Fibroblast of skin of scalp (primary cell): Measurements from ENCODE around the gene LRMDA.
A peak's percentile ranks its signal among the peaks of the same experiment; 100 is the strongest.

Source experiments
- DNase-seq: peaks from one replicate; pipeline ENCODE4 v3.0.0-alpha.2; 2013

LRMDA gene

DNA sequence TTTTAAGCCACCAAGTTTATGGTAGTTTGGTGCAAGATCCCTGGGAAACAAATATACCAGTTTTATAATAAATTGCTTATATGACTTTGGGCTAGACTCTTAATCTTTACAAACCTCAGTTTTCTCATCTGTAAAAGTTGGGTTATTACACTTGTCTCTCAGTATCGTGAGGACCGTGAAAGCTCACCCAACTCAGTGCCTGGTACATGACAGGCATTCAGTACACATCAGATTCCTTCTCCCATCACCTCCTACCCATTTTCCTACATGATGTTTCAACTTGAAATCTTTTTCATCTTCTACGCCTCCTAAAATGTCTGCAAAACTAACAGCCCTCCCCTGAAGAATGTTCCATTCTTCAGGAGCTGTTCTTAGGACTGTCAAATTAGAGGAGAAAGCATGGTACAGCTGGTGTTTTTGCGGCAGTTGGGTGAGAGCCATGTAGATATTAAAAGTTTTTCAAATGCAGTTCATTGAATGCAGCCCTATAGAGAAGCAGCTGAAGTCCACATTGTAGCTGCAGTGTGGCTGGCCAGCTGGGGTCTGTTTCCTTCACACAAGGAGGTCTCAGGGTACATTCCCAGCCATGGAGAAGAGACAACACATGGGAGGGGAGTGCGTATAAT is 812.8 kb downstream of the LRMDA start:
- no peak for DNase-seq

DNA sequence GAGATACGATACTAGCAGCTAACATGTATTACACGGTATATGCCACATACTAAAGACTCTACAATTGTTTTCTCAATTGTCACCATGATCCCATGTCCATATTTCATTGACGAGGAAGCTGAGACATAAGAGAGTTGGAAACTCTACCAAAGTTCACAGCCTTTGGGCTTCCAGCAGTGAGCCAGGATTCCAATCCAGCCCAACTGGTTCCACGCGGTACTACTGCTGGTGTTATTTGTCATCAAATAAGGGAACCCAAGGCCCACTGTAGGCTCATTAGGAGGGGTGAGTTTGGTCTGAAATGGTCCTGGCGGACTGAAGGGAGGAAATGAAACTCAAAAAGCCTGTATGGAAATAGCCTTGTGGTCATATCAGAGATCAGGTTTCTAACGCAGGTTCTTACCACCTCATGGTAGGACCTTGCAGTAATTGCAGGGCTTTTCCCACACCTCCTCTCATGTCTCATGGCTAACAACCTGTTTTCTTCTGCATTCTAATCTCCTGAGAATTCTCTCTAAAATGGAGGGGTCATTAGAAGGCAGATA is 814.6 kb downstream of the LRMDA start:
- no peak for DNase-seq

DNA sequence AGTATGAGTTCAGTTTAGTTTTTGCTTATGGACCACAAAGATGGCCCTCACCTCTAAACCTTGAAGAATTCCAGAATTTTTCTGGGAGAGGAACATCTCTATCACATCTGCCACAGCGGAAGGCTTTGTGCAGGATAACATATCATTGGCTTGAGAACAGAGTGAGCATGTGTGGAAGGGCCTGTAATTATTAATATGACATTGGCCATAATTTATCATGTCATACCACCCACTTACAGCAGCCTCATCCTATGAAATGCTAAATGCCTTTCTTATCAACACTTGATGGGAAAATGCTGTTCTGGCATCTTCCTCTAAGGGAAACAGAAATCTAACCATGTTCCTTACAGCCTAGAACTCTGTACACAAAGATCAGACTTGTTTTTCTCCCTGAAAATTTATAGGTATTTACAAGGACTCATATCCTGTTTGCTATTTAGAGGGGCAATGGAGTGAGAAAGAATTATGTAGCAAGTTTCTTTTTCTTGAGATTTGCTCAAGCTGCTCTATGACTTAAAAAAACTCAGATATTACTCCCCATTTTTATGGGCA is 817.3 kb downstream of the LRMDA start:
- no peak for DNase-seq

DNA sequence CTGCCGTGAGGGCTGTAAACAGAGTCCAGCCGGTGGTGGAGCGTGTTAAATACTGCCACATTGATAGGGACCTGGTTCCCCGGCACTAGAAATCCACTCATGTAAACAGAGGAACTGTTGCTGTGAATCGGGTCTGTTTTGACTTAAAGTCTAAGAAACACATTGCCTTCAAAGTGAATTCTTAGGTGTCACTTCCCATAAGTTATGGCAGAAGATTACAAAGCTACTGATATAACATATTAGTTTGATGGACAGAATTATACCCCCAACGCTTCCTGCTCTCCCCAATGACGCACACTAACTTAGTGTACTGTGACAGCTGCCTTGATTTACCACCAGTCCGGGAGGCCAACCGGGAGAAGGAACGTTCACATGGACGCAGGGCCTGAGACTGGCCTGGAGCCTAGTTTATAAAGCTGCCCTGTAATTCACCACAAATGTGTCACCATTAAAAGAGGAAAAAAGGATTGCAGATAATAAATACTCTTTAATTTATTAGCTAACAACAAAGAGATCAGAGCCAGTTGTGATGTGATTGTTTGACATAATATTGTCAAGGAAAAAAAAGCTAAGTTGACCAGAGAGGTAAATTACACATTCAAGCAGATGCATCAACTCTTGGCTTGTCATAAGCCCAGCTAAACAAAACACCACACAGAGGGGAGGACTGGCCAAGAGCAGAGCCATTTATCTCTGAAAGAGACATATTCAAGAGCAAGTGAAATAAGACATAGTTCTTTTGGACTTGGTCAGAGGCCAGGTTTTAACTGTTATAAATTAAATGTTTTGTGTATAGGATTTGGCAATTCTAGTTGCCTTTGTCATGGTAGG is 820.6 kb downstream of the LRMDA start:
- DNase-seq: peak; percentile 59

DNA sequence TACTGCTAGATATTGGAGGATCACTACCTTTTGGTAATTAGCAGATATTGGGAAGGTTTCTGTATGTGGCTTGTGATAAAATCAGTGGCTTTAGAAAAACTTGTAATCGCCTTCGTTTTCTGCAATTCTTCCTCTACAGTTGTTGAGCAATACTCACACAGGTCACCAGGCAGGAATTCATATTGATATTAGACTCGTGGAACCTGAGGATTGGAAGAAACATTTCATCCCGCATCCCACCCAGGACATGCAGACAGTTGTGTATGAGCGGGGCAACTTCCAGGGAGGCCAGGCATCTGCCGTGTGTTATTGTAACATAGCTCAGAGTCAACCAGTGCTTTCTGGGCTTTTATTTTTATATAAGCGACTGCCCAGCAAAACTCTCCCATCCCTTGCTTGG is 821.3 kb downstream of the LRMDA start:
- DNase-seq: no peak

DNA sequence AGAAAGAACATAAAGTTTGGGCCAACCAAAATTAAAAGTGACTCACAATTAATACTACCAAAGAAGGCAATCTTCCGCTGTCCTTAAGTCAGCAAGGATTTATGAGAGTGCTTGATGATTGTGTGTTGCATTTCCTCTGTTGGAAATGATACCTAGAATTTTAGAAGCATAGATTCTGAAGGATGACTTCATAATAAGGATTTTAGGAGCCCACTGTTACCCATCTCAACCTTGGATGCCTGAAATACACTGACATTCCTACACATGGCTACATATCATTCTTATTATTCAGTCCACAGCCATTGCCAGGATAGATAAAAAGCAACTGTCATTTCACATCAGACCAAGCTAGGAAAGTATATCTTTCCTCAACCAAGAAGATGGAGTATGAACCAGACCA is 823.8 kb downstream of the LRMDA start:
- DNase-seq: peak; percentile 29

DNA sequence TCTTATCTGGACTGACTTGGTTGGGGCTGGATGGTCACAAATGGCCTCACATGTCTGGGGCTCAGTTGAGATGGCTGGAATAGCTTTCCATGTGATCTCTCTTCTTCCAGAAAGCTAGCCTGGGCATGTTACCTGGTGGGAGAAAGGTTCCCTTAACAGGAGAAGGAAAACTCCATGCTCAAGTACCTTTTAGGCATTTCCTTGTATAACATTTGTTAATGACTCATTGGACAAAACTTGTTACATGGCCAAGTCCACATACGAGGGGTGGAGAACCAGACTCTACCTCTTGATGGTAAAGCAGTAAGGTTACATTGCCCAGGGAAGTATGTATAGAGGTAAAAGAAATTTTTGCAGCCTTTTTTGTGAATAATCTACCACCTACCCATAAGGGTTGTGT is 826.4 kb downstream of the LRMDA start:
- DNase-seq: no peak

DNA sequence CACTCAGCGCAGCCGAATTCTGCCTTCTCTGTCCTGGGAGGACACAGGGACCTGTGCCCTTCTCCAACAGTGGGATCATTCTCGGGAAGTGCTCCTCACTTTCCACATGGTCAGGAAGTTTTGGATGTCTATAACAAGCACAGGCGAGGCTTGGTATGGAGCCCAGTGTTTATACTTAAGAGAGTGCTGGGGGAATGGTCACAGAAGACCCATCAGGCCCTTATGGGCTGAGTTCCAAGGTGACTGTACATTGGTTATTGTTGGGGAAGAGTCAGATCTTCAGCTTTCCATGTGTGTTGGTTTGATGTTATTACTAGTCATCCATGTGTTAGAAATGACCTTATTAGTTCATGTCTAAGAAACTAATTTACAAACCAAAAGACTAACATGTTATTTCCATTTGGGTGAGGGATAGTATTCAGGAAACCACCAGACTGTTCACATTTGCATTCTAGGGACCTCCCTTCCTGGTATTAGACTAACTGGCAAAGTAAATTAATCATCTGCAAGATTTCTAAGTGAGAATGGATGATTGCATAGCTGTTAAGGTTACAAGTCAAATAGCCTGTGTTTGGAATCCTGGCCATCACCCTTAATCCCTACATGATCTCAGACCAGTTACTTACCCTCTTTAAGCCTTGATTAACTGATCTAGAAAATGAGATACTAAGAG is 834.2 kb downstream of the LRMDA start:
- DNase-seq: no peak

DNA sequence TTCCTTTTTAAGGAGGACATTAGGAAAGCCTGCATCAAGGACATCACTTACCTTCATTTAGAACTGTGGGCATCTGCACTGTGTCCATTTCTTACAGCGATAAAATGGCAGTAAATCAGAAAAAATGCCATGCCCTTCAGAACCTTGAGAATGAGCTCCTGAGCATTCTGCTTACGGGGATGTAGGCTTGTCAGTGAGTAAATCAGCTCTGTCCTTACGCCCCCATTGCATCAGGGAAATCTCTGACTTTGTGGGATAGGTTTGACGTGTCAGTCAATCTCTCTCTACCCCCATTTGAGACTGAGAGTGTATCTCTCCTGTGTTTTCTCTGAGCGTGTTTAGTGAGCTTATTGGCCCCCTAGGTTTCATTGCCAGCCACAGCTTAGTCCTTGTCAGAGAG is 837.1 kb downstream of the LRMDA start:
- peak; percentile 46 for DNase-seq

DNA sequence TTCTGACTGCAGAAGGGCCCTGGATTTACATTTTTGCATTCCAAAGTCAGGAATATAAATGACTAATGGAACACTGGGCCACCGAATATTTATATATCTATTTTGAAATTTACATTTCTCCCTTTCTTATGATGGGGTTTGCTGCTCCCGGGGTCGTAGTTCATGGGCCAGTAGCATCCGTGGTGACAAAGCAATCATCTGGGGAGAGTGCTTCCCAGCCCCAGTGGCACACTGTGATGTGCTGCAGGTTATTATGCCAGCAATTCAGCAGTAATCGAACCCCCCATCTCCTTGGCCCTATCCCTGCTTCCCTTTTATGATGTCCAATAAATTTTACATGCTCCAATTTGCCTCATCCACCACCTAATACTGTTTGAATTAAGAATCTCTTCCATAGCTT is 837.5 kb downstream of the LRMDA start:
- DNase-seq: no peak

DNA sequence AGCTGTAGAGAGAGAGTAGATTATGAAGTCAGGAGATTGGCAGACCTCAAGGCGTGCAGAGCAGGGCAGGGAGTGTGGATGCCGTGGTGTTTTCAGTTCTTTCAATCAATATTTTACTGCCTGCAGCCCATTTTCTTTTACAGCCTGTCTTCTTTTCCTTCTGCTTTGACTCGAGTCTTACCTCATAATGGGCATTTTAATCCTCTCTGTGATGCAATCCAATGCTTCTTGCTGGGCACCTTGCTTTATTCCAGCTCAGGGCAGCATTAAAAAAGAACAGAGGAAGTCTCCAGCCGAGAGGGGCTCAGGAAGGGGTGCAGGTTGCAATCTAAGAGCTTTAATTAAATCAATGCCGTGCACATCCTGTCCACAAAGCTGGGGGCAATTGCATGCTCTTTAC is 839.0 kb downstream of the LRMDA start:
- DNase-seq: no peak

DNA sequence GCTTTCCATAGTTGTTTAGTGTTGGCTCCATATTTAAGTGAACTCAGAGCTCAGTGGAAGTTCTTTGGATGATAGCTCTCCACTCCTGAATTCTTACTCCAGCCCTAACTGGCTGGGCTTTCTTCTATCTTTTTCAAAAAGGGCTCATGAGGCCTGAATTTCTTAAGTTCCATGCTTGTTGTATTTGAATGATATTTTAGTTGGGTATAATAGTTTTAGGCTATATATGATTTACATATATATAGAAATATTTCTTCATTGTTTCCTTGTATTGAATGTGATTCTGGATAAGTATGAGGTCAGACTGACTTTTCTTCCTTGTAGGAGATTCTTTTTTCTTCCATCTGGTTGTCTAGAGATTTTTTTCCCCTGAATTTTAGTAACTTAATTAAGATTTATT is 843.5 kb downstream of the LRMDA start:
- DNase-seq: no peak

DNA sequence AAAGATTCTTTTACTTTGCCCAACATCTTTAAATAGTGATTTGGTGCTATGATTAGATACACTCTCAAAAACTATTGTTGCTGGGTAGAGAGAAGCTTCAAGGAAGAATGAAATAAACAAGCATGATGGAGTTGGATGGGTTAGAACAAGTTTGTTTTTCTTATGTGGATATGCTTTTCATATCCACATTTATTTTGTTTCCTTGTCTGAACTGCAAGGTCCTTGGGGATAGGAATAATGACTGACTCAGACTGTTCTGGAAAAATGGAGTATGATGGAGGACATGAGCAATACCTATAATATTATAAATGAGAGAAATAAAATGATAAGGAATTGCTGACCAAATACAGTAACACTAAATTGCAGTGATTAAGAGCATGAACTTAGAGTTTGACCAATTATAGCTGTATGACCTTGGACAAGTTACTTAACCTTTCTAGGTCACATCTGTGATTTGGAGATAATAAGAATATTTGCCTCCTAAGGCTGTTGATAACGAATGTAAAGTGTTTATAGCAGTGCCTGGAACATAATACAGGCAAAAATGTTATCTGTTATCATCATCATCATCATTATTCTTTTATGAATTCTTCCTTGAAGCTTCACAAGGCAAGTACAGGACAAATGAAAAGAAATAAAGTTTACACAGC is 847.5 kb downstream of the LRMDA start:
- DNase-seq: no peak

DNA sequence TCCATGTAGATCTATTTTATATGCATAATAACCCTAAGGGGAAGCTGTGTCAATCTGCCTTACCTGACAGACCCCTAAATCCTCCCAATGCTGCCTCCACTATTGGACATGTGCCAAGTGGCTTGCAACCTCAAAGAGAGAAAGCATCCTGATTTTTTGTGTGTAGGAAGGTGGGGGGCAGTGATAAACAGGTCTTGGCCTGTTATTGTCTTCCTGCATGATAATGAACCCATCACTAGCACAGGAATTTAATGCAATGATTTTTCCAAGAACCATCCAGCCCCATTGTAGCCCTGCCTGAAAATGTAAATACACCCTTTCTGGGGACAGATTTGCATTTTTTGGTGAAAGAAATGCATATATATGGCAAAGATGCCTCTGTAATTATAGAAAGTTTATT is 850.2 kb downstream of the LRMDA start:
- DNase-seq: no peak

DNA sequence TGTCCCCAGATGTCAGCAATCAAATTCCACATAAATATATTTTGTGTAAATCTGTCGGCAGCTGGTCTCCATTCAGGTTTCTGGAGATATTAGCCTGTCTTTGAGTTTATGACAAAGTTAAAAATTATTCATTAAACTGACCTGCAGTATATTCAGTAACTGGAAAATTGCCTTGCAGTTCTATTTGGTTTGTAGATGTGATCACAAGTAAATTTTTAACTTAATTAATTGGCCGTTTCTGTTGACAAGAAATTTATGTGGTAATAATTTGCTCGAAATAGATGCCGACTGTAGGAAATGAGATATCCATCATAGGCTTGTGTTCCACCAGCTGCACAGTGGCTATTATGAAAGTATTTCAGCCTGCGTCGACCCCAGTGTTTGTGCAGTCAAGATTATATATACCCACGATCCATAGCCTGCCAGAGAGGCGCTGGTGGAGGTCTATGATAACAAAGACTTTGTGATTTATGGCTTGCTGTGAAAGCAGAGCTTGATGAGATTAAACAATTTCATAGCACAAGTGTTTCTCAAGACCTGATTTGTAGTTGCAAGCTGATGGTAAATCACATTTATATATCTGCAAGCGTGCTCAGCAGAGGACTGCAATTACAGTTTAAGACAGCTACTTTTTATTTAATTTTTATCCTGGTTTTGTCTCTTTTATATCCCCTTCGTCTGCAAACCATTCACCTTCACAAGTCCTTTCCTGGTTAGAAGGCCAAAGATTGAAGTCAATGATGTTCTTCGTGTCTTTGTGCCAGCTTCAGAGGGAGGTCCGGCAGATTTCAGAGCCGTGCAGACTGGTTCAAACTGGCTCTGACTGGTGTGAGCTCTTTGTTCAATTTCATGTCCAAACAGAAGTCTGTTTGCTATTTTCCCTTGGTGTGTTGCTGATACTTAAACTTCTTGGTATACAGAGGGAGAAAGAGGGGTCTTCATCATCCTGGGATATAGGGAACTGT is 850.9 kb downstream of the LRMDA start:
- DNase-seq: no peak

DNA sequence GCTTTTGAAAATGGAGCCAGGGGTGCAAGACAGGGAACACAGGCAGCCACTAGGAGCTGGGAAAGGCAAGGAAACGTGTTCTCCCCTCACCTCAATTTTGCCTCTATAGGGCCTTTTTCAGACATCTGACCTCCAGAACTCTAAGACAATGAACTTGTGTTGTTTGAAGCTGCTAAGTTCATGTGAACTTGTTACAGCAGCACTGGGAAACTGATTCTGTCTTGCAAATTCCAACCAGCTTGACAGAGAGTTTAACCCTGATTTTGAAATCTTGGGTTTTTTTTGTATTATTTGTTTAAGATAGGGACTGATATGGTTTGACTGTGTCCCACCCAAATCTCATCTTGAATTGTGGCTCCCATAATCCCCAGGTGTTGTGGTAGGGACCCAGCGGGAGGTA is 852.9 kb downstream of the LRMDA start:
- DNase-seq: no peak

DNA sequence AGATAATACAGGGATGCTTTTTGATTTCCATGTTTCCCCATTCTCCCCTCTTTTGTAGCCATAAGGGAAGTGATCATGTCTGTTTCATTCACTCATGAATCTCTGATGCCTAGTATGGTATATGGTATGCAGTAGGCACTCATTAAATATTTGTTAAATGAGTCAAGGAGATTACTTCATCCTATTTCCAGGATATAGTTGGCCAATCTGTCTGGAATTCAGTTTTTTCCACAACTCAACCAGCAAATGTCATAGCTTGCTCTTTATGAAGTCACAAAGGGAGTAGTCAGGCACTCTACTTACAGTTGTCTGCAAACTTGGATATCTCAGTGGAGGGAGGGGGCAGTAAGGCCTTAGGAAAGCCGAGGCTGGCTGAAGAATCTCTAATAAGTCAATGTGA is 853.6 kb downstream of the LRMDA start:
- peak; percentile 94 for DNase-seq

DNA sequence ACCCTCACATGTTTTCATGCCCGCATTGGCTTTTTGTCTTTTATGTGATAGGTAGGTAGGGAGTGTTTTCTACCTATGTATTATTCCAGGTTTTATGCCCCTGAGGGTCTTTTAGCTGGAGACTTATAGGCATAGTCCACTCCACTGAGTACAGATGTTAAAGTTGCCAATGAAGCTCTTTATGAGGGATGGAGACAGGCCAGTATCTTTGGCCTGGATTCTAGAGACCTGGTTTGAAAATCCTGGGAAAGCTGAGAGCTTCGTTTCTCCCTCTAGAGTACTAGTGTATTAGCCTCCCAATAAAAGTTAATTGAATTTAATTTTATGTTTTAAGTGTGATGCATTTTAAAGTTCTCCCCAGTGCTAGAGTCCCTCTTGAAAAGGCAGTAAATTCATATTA is 854.1 kb downstream of the LRMDA start:
- DNase-seq: no peak

DNA sequence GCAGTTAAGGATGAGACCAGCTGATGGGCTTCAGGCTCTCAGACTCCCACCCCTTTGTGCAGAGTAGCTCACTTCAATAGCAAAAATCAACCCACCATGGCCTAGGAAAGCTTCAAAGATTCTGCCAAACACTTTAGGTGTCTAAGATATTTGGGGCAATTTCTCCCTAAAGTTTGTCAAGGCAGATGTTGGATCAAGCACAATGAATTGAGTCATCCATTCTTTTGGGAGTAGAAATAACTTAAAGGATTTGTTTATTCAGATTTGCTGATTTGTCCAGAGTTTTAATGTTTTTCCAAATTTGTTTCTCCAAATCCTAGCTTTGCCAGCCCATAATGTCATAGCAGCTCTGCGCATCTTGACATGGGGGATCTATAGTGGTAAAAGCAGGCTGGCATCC is 855.1 kb downstream of the LRMDA start:
- peak; percentile 47 for DNase-seq

DNA sequence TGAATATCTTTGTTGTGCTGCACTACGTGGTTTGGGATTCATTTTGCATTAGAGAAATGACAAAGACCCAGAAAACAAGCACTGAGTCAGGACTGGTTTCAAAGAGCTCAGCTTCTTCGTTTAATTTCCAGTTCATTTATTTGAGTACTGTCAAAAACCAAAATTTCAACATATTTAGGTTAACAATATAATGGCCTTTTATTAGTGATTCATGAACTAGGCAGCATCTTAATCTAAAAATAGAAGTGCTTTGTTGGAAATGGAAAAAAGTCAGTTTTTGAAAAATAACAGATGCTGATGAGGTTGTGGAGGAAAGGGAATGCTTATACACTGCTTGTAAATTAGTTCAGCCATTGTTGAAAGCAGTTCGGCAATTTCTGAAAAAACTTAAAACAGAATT is 856.4 kb downstream of the LRMDA start:
- peak; percentile 62 for DNase-seq

DNA sequence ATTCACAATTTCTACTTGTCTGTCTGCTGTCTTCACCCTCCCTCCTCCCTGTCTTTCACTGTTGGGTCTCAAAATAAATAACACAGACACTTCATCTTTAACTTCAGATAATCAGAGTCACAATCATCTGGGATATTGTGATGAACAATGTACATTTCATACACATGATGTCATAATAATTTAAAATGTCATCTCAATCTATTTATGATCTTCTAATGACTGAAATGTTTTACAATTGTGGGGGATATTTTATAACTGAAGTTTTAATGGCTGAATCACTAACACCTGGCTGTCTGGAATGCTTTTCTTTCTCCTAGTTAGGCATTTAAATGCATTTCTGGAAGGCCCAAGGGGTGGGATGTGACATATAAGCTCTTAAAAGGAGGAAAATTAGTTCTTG is 859.8 kb downstream of the LRMDA start:
- no peak for DNase-seq

DNA sequence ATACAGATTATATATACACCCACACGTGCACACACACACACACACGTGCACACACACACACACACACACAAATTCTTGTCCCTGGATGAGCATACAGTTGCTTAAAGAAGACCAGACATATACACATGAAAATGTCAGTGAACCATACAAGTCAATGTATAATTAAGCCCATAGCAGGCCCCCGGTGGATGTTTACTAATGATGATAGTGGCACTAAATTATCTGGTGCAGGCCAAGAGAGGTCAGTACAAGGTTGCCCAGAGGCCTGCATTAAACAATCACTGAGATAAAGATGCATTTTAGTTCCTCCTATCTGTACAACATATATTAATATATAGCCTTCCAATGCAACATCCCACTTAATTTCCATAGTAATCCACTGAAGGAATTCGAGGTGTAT is 860.5 kb downstream of the LRMDA start:
- DNase-seq: no peak
